Mesenchymal stem cell (in vitro differentiated cells and primary cell): Measurements from ENCODE around the gene EPHA10.
"Not testable (repeated sequence)": the region's sequence is repeated elsewhere in the genome, so short reads cannot be mapped to it uniquely, and the experiment has no call there.

Source experiments
- DNase-seq: peaks from one replicate; pipeline ENCODE4 v3.0.0-alpha.2; 2013
- H2AFZ ChIP-seq: one replicate; pipeline ENCODE4 v1.6.1; 2013; ENCODE audit warnings: low read depth, mild to moderate bottlenecking, control low read depth, inconsistent platforms, low read length, moderate library complexity
- H2AK5ac ChIP-seq: 2 replicates; pipeline ENCODE4 v1.6.1; 2013; ENCODE audit warnings: low read length, moderate library complexity, mild to moderate bottlenecking, inconsistent platforms; ENCODE audit not compliant: severe bottlenecking
- H2BK120ac ChIP-seq: one replicate; pipeline ENCODE4 v1.6.1; 2013; ENCODE audit warnings: low read depth, mild to moderate bottlenecking, inconsistent platforms, low read length, moderate library complexity
- H2BK12ac ChIP-seq, 2 experiments: one replicate each; pipeline ENCODE4 v1.6.1; 2013; ENCODE audit warnings: inconsistent platforms in 2 of 2, low read length in 2 of 2, mild to moderate bottlenecking in 2 of 2, moderate library complexity in 2 of 2, control low read depth in 1 of 2
- H2BK15ac ChIP-seq: one replicate; pipeline ENCODE4 v1.6.1; 2013; ENCODE audit warnings: mild to moderate bottlenecking, low read depth, inconsistent platforms; ENCODE audit not compliant: poor library complexity, severe bottlenecking
- H2BK5ac ChIP-seq: 2 replicates; pipeline ENCODE4 v1.6.1; 2013; ENCODE audit warnings: low read depth, mild to moderate bottlenecking, low read length, control low read depth, inconsistent platforms; ENCODE audit not compliant: poor library complexity, severe bottlenecking
- H3K14ac ChIP-seq, 2 experiments: one replicate each; pipeline ENCODE4 v1.6.1; 2013; ENCODE audit warnings: inconsistent platforms in 2 of 2, low read length in 2 of 2, control low read depth in 1 of 2, mild to moderate bottlenecking in 1 of 2, moderate library complexity in 1 of 2
- H3K18ac ChIP-seq, 2 experiments: one replicate each; pipeline ENCODE4 v1.6.1; 2013; ENCODE audit warnings: inconsistent platforms in 2 of 2, low read length in 2 of 2, control low read depth in 1 of 2, low read depth in 1 of 2, mild to moderate bottlenecking in 1 of 2
- H3K23ac ChIP-seq, 2 experiments: one replicate each; pipeline ENCODE4 v1.6.1; 2013; ENCODE audit warnings: inconsistent platforms in 2 of 2, low read length in 2 of 2, mild to moderate bottlenecking in 2 of 2, moderate library complexity in 2 of 2, control low read depth in 1 of 2
- H3K27ac ChIP-seq: 2 replicates; pipeline ENCODE4 v1.5.1; 2013; ENCODE audit warnings: mild to moderate bottlenecking, moderate library complexity, low read length, control low read depth, inconsistent platforms; ENCODE audit not compliant: poor library complexity, severe bottlenecking
- H3K27me3 ChIP-seq, 2 experiments: 2 replicates each; pipeline versions ENCODE4 v1.6.1 to v1.7.0; 2013; ENCODE audit warnings: low read length in 2 of 2, mild to moderate bottlenecking in 2 of 2, moderate library complexity in 2 of 2, control low read depth in 1 of 2, inconsistent platforms in 1 of 2; ENCODE audit not compliant: control insufficient read depth in 1 of 2, insufficient read depth in 1 of 2
- H3K36me3 ChIP-seq, 2 experiments: 2 replicates each; pipeline versions ENCODE4 v1.6.1 to v1.7.0; 2013; ENCODE audit warnings: low read length in 2 of 2, control low read depth in 1 of 2, inconsistent platforms in 1 of 2, low read depth in 1 of 2, mild to moderate bottlenecking in 1 of 2; ENCODE audit not compliant: insufficient read depth in 2 of 2, control insufficient read depth in 1 of 2
- H3K4ac ChIP-seq, 2 experiments: one replicate each; pipeline ENCODE4 v1.6.1; 2013; ENCODE audit warnings: inconsistent platforms in 2 of 2, low read length in 2 of 2, mild to moderate bottlenecking in 2 of 2, moderate library complexity in 2 of 2, control low read depth in 1 of 2, low read depth in 1 of 2
- H3K4me1 ChIP-seq: 2 replicates; pipeline ENCODE4 v1.6.1; 2013; ENCODE audit warnings: low read depth, low read length, control low read depth; ENCODE audit not compliant: control insufficient read depth, insufficient read depth
- H3K4me2 ChIP-seq: 2 replicates; pipeline ENCODE4 v1.6.1; 2013; ENCODE audit warnings: low read length, mild to moderate bottlenecking, inconsistent platforms; ENCODE audit not compliant: poor library complexity, severe bottlenecking
- H3K4me3 ChIP-seq, 2 experiments: 2 replicates each; pipeline versions ENCODE4 v1.5.1 to v1.7.0; 2013; ENCODE audit warnings: low read length in 2 of 2, mild to moderate bottlenecking in 2 of 2, control low read depth in 1 of 2, low read depth in 1 of 2; ENCODE audit not compliant: insufficient read depth in 1 of 2
- H3K79me1 ChIP-seq: replicated peaks from 2 replicates; pipeline ENCODE4 v1.6.1; 2013; ENCODE audit warnings: mild to moderate bottlenecking, control low read depth, low read length, inconsistent platforms; ENCODE audit not compliant: poor library complexity, severe bottlenecking
- H3K9ac ChIP-seq: 2 replicates; pipeline ENCODE4 v1.7.0; 2013; ENCODE audit warnings: mild to moderate bottlenecking, low read length, moderate library complexity
- H3K9me3 ChIP-seq: 2 replicates; pipeline ENCODE4 v1.7.0; 2013; ENCODE audit warnings: mild to moderate bottlenecking, low read length; ENCODE audit not compliant: control insufficient read depth
- H4K8ac ChIP-seq: one replicate; pipeline ENCODE4 v1.6.1; 2013; ENCODE audit warnings: inconsistent platforms, mild to moderate bottlenecking, low read length, moderate library complexity
- H4K91ac ChIP-seq: one replicate; pipeline ENCODE4 v1.6.1; 2013; ENCODE audit warnings: mild to moderate bottlenecking, low read length, inconsistent platforms
- WGBS: methylation state at CpG from one replicate; pipeline ENCODE4 v1.1.7; 2013; ENCODE audit warnings: mixed read lengths; 5-methylcytosine and 5-hydroxymethylcytosine counted together

The EPHA10 gene

GRCh38 chr1:37692078-37692833, 72.7 kb downstream of the EPHA10 start, which contains the start of gene CDCA8:
Gene CDCA8, plus strand, starts transcription at chr1:37692516. Its CDS starts 175 bp downstream, at chr1:37692691.
- Histone ChIP-seq H3K79me1 (peaks cover 41% of the 10 kb centered on the region), H2BK5ac (no peak within 1 kb of the TSS), H3K27me3 (no peaks in the 10 kb centered on the region), H2AK5ac (no peak within 1 kb of the TSS), H3K9me3 (no peaks in the 10 kb centered on the region), H3K14ac (peak within 1 kb of the TSS in 1 of 2 experiments; percentile 90), H2BK12ac (peak within 1 kb of the TSS in 1 of 2 experiments; percentile 67), H3K36me3 (peaks cover 2 to 14% of the 10 kb centered on the region in 2 experiments), H2BK15ac (peak within 1 kb of the TSS; percentile 73), H3K4ac (peak within 1 kb of the TSS; percentile 66 to 69), H3K4me2 (peak within 1 kb of the TSS; percentile 99), H3K27ac (no peak within 1 kb of the TSS), H3K4me1 (peaks cover 20% of the 10 kb centered on the region), H2BK120ac (peak within 1 kb of the TSS; percentile 52), H4K91ac (peak within 1 kb of the TSS; percentile 78), H3K9ac (peak within 1 kb of the TSS; percentile 89), H3K4me3 (peak within 1 kb of the TSS; percentile 97 to 98), H3K23ac (peak within 1 kb of the TSS; percentile 4 to 86), H3K18ac (peak within 1 kb of the TSS; percentile 86 to 87), H2AFZ (peak within 1 kb of the TSS; percentile 99), H4K8ac (peak within 1 kb of the TSS; percentile 93)
- peak; percentile 98 for DNase-seq
- WGBS = under 1% methylated on average over 51 of the region's 54 CpGs

DNA sequence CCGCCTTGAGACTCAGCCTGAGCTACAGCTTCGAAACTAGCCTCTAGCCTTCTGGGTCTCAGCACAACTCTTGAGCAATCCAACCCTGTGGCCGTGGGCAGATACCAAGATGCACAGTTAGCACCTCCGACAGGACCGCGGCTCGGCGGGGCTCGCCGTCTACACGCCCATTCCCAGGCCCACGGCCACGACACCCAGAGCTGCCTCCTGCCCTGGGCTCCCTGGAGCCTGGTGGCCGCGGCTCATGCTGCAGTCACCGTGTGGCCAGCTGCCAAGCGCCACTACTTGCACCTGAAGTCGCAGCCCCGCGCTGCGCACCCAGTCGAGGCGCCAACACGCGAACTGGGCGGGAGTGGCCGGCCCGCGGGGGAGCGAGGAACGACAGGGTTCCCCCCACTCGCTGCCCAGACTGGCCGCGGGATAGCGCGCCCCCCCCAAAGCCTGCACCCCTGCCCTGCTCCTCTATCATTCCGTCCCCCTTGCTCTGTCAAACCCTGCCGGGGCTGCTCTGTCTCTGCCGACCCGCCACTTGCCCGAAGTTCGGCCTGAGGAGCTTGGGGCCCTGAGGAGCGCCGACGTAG, 73.3 kb downstream of the EPHA10 start:
- Histone ChIP-seq H3K79me1 (peaks cover 39% of the 10 kb centered on the region), H2BK12ac (peak overlapping the region in 1 of 2 experiments; percentile 67), H3K18ac (peak overlapping the region; percentile 86 to 87), H3K4ac (peak overlapping the region; percentile 66 to 69), H3K27me3 (no peaks in the 10 kb centered on the region), H4K8ac (peak overlapping the region; percentile 93), H3K36me3 (peaks cover 7 to 17% of the 10 kb centered on the region in 2 experiments), H3K14ac (peak overlapping the region in 1 of 2 experiments; percentile 90), H3K4me1 (peaks cover 20% of the 10 kb centered on the region), H3K9me3 (no peaks in the 10 kb centered on the region), H2BK5ac (no peak overlapping the region), H3K9ac (peak overlapping the region; percentile 89), H2AFZ (peak overlapping the region; percentile 99), H3K4me2 (peak overlapping the region; percentile 99), H2AK5ac (no peak overlapping the region), H4K91ac (peak overlapping the region; percentile 78), H3K23ac (peak overlapping the region; percentile 4 to 79), H2BK120ac (peak overlapping the region; percentile 52), H3K4me3 (peak overlapping the region; percentile 89 to 98), H3K27ac (no peak overlapping the region), H2BK15ac (peak overlapping the region; percentile 73)
- DNase-seq = peak; percentile 72
- WGBS = 3% methylated on average over 45 of the region's 45 CpGs

GRCh38 chr1:37688926-37689325, 76.0 kb downstream of the EPHA10 start:
- Histone ChIP-seq H3K4me2 (no peak overlapping the region), H3K9ac (peak overlapping the region; percentile 92), H3K27me3 (no peaks in the 10 kb centered on the region), H3K18ac (no peak overlapping the region), H4K91ac (no peak overlapping the region), H3K4me3 (peak overlapping the region in 1 of 2 experiments; percentile 98), H3K23ac (no peak overlapping the region), H3K36me3 (peaks cover 20 to 33% of the 10 kb centered on the region in 2 experiments), H3K79me1 (peaks cover 30% of the 10 kb centered on the region), H2AK5ac (no peak overlapping the region), H2BK120ac (no peak overlapping the region), H2BK15ac (no peak overlapping the region), H3K27ac (no peak overlapping the region), H3K4ac (no peak overlapping the region), H2BK5ac (no peak overlapping the region), H3K4me1 (peaks cover 20% of the 10 kb centered on the region), H4K8ac (no peak overlapping the region), H3K14ac (no peak overlapping the region), H3K9me3 (no peaks in the 10 kb centered on the region), H2BK12ac (no peak overlapping the region), H2AFZ (no peak overlapping the region)
- DNase-seq = no peak
- 96% methylated on average over 3 of the region's 4 CpGs for WGBS

- H4K8ac ChIP-seq, H3K4ac ChIP-seq, H3K9me3 ChIP-seq, H3K23ac ChIP-seq, H2BK12ac ChIP-seq, H2BK120ac ChIP-seq, DNase-seq, H2AFZ ChIP-seq, H2BK15ac ChIP-seq, H3K4me2 ChIP-seq, H4K91ac ChIP-seq, H3K18ac ChIP-seq, H3K27ac ChIP-seq, H2BK5ac ChIP-seq, H3K27me3 ChIP-seq, H2AK5ac ChIP-seq, H3K9ac ChIP-seq, H3K14ac ChIP-seq, H3K4me3 ChIP-seq: not testable (repeated sequence)
- H3K36me3 ChIP-seq = peaks cover 25 to 44% of the 10 kb centered on the region in 2 experiments
- peaks cover 16% of the 10 kb centered on the region for H3K4me1 ChIP-seq
- peaks cover 28% of the 10 kb centered on the region for H3K79me1 ChIP-seq
- WGBS = 96% methylated on average over 2 of the region's 2 CpGs
These were observed 77.2 kb downstream of the EPHA10 start for GRCh38 chr1:37687764-37688163.
